ENCODE results near the gene TMEM131L.

GRCh38 chr4:153520227-153520626 is 54.1 kb downstream of the TMEM131L start:
- TF ChIP-seq POLR2A (IDR thresholded peaks at IDR 0.05; ENCODE audit: low read depth, low read length) (no peak), POLR2AphosphoS5 (IDR thresholded peaks at IDR 0.05; ENCODE audit: low read depth, low read length) (no peak), TAF1 (IDR thresholded peaks at IDR 0.05; ENCODE audit: borderline replicate concordance, low read depth, low read length) (no peak)

Measured in GM12892 (cell line).